Renal cortical epithelial cell (primary cell): Measurements from ENCODE around the gene NEU2. TPM values are rescaled to one million over a fixed set of nuclear protein-coding genes. Genes with fewer than 3 reads are reported as not detected.
"Not testable (repeated sequence)": the region's sequence is repeated elsewhere in the genome, so short reads cannot be mapped to it uniquely, and the experiment has no call there.

Experiments used
- DNase-seq: peaks from one replicate; pipeline ENCODE4 v3.0.0-alpha.2; 2011; ENCODE audit warnings: low read depth
- total RNA-seq: library from RNA; depleted of rRNA; stranded (reverse); fragments of >200 nt; gene quantifications from 2 replicates; pipeline ENCODE4 v1.2.3, GENCODE V29; 2014

The NEU2 gene
- total RNA-seq, 1 donor from 2014 or later = not detected

DNA sequence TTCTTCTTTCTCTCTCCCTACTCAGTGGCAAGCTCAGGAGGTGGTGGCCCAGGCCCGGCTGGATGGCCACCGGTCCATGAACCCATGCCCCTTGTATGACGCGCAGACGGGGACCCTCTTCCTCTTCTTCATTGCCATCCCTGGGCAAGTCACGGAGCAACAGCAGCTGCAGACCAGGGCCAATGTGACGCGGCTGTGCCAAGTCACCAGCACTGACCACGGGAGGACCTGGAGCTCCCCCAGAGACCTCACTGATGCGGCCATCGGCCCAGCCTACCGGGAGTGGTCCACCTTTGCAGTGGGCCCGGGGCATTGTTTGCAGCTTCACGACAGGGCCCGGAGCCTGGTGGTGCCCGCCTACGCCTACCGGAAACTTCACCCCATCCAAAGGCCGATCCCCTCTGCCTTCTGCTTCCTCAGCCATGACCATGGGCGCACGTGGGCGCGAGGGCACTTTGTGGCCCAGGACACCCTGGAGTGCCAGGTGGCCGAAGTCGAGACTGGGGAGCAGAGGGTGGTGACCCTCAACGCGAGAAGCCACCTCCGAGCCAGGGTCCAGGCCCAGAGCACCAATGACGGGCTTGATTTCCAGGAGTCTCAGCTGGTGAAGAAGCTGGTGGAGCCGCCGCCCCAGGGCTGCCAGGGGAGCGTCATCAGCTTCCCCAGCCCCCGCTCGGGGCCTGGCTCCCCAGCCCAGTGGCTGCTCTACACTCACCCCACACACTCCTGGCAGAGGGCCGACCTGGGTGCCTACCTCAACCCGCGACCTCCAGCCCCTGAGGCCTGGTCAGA is 1.8 kb downstream of the NEU2 start:
- DNase-seq = no peak

DNA sequence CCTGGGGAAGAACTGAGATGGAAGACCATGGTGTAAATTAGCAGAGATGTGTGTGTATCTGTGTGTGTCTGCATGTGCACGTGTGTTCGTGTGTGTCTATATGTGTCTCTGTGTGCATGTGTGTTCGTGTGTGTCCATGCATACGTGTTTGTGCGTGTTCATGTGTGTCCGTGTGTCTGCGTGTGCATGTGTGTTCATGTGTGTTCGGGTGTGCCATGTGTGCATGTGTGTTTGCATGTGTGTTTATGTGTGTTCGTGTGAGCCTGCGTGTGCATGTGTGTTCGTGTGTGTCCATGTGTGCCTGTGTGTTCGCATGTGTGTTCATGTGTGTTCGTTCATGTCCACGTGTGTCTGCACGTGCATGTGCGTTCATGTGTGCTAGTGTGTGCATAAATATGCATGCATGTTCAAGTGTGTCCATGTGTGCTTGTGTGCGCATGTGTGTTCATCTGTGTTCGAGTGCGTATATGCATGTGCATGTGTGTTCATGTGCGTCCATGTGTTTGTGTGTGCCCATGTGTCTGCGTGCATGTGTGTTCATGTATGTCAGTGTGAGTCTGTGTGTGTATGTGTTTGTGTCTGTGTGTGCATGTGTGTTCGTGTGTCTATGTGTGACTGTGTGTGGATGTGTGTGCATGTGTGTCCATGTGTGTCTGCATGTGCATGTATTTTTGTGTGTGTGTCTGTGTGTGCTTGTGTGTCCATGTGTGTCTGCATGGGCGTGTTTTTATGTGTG is 3.1 kb downstream of the NEU2 start:
- DNase-seq = no peak

DNA sequence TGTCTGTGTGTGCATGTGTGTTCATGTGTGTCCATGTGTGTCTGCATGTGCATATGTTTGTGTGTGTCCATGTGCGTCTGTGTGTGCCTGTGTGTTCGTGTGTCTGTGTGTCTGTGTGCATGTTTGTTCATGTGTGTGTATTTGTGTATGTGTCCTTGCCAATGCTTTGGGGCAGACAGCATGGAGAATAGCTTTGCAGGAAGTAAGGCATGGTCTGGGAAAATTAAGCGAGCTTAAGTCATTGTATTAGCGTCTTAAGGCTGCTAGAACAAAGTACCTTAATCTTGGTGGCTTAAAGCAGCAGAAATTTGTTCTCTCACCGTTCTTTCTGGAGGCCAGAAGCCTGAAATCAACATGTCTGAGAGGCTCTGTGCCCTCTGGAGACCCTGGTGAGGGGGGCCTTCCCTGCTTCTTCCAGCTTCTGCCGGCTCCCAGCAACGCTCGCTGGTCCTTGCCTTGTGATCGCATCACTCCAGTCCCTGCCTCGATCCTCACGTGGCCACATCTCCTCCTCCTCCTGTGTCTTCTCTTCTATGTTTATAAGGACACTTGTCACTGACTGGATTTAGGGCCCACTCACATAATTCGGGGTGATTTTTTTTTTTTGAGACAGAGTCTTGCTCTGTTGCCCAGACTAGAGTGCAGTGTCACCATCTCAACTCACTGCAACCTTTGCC is 3.8 kb downstream of the NEU2 start:
- DNase-seq = no peak

DNA sequence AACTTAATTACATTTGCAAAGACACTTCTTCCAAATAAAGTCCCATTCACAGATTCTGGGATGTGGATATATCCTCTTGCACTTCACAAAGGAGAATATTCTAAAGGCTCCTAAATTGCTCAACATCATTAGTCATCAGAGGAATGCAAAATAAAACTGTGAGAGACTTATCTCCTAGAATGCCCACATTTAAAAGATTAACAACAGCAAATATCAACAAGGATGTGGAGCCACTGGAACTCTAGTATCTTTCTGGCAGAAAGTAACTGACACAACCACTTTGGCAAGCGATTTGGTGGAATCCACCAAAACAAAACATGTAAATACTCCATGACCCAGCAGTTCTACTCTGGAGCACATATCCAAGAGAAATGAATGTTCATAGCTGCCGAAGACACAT is 4.6 kb downstream of the NEU2 start:
- DNase-seq = peak; percentile 76

GRCh38 chr2:233039212-233039845 is 6.9 kb downstream of the NEU2 start:
- DNase-seq = peak; percentile 31

- DNase-seq = no peak
These were observed 7.5 kb downstream of the NEU2 start for GRCh38 chr2:233039846-233040530.

GRCh38 chr2:233040571-233040970 is 8.1 kb downstream of the NEU2 start:
- DNase-seq = no peak

GRCh38 chr2:233041722-233042323 is 9.4 kb downstream of the NEU2 start:
- DNase-seq = no peak

DNA sequence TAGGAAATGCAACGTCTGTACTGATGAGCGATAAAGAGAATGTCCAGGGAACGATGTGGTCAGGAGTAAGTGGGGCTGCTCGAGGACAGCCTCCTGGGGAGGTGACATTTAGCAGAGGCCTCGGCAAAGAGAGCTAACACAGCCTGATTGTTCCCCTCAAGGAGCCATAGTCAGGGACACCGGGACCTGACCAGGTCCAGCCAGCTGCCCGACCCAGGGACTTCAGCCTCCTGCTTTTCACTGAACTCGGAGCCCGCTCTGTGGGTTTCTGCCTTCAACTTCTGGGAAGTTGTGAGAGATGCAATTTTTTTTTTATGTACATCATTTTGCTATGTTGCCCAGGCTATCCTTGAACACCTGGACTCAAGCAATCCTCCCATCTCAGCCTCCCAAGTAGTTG is 10.1 kb downstream of the NEU2 start:
- DNase-seq = no peak

DNA sequence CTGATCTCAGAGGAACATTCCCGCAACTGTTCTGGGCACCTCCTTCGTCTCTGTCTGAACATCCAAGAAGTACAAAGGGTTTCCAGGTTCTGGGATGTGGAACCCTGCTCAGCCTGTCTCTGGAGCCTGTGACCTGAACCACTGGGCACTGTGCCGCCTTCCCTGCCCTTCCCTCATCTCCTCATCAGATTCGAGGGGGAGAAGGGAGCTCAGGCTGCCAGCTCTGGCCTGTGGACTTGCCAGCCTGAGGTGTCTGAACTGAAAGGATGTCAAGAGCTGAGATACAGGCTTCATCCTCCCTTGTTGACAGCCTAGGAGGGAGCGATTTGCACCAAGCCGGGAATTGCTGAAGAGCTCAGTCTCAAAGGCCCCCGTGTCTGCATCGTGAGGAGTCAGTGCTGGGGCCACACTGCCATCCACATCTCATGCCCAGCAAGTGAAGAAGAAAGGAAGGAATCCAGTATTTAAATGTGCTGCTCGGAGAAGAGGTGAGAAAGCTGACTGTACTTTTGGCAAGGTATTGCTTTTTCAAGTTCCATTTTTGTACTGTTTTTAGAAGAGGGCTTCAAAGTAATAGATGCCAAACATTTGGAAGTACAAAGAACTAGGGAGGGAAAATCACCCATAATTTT is 12.6 kb downstream of the NEU2 start:
- DNase-seq = no peak

GRCh38 chr2:233047206-233047605 is 14.7 kb downstream of the NEU2 start:
- no peak for DNase-seq

DNA sequence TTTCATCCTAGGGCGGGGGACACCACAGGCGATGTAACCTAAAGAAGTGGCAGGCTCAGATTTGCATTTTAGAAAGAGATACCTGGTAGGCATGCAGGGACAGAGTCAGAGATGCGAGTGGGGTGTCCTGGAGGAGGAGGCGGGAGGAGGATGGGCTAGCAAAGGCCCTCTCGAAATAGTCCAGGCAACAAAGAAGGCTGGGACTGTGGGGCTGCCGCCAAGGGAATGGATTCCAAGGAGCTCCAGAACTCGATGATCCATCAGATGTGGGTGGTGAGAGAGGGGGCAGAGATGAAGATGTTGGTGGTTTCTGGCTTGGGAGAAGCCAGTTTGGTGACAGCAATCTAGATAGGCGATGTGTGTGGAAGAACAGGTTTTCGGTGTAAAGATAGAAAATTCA is 15.2 kb downstream of the NEU2 start:
- DNase-seq = no peak

DNA sequence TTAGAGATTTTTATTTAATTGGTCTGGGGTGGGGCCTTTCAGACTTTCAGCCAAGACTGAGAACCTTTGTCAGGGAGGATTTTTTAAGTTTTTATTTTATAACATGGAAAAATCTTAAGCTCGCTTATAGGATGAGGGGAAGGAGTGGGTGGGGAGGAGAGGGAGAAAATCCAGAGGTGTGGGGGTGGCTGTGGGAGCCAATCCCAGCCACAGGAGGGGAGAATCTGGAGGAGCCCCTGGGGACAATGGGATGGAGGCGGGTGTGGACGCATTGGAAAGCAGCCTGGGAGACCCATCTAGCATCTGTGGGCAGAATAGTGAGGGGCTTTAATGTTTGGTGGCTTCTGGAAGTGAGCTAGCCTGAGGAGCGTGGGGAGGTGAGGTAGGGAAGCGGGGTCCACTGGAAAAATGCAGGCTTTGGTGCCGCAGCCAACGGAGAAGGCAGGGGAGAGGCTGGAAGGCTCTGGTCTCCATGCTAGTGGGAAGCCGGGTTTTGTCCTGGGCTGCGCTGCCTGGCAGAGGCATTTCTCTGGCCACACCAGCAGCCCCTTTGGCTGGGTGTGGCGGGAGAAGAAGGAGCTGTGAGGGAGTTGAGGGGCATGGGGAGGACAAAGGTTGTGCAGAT is 16.2 kb downstream of the NEU2 start:
- DNase-seq = no peak

DNA sequence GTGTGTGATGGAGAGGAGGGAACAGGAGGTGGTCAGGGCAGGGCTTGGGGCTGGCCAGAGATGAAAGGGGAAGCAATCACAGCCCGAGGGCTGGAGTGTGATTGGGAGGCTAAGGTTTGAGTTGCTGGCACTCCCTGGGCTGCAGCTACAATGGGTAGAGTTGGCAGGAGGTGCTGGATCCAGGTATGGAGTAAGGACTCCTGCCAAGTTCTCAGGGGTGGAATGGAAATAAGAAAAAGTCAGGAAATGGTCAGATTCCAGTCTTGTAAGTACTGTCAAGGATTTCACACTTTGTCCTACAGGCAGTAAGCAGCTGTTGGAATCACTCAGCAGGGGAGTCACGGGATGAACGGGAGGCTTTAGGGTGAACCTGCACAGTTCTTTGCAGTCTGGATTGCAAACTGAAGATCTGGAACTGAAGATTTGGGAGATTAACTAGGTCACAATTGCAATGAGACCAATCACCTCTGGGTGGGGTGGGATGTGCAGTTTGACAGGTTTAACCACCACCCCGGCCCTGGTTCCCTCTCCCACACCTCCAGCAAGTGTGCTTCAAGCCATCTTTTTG is 16.8 kb downstream of the NEU2 start:
- no peak for DNase-seq

DNA sequence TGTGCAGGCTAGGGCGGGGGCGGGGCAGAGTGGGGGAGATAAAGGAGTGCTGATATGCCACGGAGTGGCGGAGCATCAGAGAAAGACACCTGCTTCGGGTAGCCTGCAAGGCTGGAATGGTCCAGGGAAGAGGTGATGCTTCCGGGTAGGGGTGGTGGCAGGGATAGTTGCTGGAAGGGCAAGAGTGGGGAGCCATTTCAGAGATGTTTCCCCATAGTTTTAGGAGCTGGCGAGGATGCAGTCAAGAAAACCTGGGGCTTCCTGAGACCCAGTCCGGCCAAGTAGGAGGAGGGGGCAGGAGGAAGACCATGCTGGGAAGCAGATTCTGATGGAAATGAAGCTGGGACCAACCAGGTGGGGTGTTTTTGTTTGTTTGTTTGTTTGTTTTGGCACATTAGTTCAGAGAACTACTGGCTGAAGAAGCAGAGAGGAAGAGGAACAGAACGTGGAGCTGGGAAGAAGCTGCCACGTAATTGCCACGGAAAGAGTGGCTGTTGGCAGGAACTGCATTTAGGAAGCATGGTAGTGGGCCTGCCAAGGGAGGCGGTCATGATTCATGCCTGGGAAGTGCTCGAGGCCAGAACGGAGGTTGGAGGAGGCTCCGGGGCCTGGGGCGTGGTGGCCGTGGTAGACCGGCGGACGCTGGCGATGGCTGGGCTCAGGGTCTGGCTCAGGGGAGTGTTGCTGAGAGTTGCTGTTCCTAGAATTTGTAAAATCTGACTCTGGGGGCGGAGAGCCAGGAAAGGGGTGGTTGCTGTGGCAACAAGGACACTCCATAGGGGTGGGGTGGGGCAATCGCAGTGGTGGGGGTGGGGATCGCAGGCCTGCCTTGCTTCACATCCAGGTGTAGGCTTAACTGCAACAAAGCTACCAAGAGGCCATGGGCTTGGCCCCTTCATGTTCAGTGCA is 19.0 kb downstream of the NEU2 start:
- peak; percentile 21 for DNase-seq

DNA sequence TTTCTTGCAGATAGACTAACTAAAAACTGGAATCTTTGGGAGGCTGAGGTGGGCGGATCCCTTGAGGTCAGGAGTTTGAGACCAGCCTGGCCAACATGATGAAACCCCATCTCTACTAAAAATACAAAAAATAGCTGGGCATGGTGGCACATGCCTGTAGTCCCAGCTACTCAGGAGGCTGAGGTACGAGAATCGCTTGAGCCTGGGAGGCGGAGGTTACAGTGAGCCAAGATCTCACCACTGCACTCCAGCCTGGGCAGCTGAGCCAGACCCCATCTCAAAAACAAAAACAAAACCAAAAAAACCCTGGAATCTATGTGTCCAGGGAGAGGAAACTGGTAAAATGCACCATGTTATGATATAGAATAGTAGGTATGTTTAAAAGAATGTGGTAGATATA is 20.0 kb downstream of the NEU2 start:
- DNase-seq = not testable (repeated sequence)

DNA sequence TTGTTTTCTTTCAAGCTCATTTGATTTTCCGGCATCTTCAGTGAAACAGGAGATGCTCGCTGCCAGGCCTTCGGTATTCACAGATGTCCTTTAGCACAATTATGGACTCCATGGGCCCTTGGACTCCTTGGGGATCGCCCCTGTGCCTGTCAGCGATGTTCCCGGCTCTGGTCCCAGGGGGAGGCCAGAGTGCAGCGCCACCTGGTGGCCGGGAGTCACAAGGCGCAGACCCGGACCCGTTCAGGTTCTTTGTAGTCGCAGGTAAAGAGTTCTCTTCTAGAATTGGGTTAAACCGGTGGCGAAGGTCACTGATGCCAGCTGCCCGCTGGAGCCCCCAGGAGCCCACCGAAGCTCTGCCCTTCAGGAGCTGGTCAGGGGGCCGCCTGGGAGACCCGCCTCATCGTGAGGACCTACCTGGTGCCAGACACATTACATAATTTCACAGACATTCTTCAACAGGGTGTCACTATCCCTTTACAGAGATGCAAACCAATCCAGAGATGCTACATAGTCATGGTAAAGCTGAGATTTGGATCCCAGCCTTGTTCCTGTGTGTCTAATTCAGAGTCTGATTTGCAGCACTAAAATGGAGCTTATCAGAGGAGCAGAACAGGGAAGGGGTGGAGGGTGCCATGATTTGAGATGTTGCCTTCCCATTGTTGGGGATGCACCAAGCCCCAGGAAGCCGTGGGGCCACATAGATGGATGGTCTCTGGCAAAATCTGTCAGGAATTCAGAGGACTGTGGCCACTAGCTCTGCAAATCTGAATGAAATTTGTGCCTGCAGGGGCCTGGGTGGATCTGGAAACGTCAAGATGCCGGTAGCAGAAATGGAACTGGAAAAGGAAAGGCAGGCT is 21.7 kb downstream of the NEU2 start:
- peak; percentile 17 for DNase-seq

DNA sequence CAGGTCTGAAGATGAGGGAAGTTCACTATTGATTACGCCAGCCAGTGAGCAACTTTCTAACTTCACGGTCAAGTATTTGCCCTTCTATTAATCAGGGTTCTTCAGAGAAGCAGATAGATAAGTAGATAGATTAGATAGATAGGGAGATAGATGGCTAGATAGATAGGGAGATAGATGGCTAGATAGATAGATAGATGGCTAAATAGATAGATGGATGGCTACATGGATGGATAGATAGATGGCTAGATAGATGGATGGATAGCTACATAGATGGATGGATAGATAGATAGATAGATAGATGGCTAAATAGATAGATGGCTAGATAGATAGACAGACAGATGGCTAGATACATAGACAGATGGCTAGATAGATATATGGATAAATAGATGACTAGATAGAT is 22.9 kb downstream of the NEU2 start:
- DNase-seq = no peak
